ENCODE measurements around the gene CCM2L.

CCM2L gene

GRCh38 chr20:32062776-32063170, 52.5 kb downstream of the CCM2L start:
- no peak for DNase-seq

GRCh38 chr20:32063695-32064094, 53.5 kb downstream of the CCM2L start:
- no peak for DNase-seq

- no peak for DNase-seq
Observed at GRCh38 chr20:32064667-32065066, 54.4 kb downstream of the CCM2L start.

GRCh38 chr20:32067234-32067821, 57.1 kb downstream of the CCM2L start:
- DNase-seq: no peak

GRCh38 chr20:32068174-32068573, 57.9 kb downstream of the CCM2L start:
- no peak for DNase-seq

GRCh38 chr20:32069711-32070110, 59.5 kb downstream of the CCM2L start:
- no peak for DNase-seq

GRCh38 chr20:32070282-32070681, 60.0 kb downstream of the CCM2L start:
- DNase-seq: no peak

GRCh38 chr20:32070690-32071213, 60.5 kb downstream of the CCM2L start:
- no peak for DNase-seq

- no peak for DNase-seq
Observed at GRCh38 chr20:32071395-32072167, 61.3 kb downstream of the CCM2L start.

- no peak for DNase-seq
Observed at GRCh38 chr20:32072168-32072750, 62.0 kb downstream of the CCM2L start.

GRCh38 chr20:32075534-32075933, 65.3 kb downstream of the CCM2L start:
- no peak for DNase-seq

GRCh38 chr20:32077190-32077589, 67.0 kb downstream of the CCM2L start:
- no peak for DNase-seq

- no peak for DNase-seq
Observed at GRCh38 chr20:32078322-32078721, 68.1 kb downstream of the CCM2L start.

- no peak for DNase-seq
Observed at GRCh38 chr20:32078791-32079190, 68.6 kb downstream of the CCM2L start.

- DNase-seq: no peak
Observed at GRCh38 chr20:32079655-32080109, 69.4 kb downstream of the CCM2L start.

- no peak for DNase-seq
Observed at GRCh38 chr20:32080783-32081182, 70.5 kb downstream of the CCM2L start.
